Naive B cell (primary cell): ENCODE results near the gene RANBP6. TPM values are rescaled to one million over a fixed set of nuclear protein-coding genes. Genes with fewer than 3 reads are reported as not detected.
A peak's percentile ranks its signal among the peaks of the same experiment; 100 is the strongest.

Source experiments
- ATAC-seq, 2 donors: fragments of 150-1000 bp; cut with Tn5 transposase; 2 replicates each; pipeline ENCODE4 v1.10.0; 2021; ENCODE audit warnings: low read depth in 2 of 2, mild to moderate bottlenecking in 2 of 2, moderate library complexity in 2 of 2
- DNase-seq: peaks from one replicate; pipeline ENCODE4 v3.0.0; 2022
- H3K27ac Mint-ChIP-seq, 6 donors: one replicate each; pipeline ENCODE4 v1.8.0; 2020 to 2022; ENCODE audit warnings: mild to moderate bottlenecking in 6 of 6, mixed read lengths in 6 of 6, moderate library complexity in 5 of 6, inconsistent platforms in 2 of 6
- H3K27me3 Mint-ChIP-seq, 3 donors: one replicate each; pipeline ENCODE4 v1.8.0; 2021 to 2022; ENCODE audit warnings: mixed read lengths in 3 of 3, mild to moderate bottlenecking in 1 of 3
- H3K36me3 Mint-ChIP-seq, 2 donors: one replicate each; pipeline ENCODE4 v1.8.0; 2020 to 2022; ENCODE audit warnings: mixed read lengths in 2 of 2, inconsistent platforms in 1 of 2, mild to moderate bottlenecking in 1 of 2
- H3K4me1 Mint-ChIP-seq, 3 donors: one replicate each; pipeline ENCODE4 v1.8.0; 2020 to 2022; ENCODE audit warnings: mixed read lengths in 3 of 3, inconsistent platforms in 1 of 3, mild to moderate bottlenecking in 1 of 3, moderate library complexity in 1 of 3
- H3K4me3 Mint-ChIP-seq, 8 donors: one replicate each; pipeline ENCODE4 v1.8.0; 2020 to 2022; ENCODE audit warnings: mild to moderate bottlenecking in 8 of 8, mixed read lengths in 8 of 8, moderate library complexity in 8 of 8, inconsistent platforms in 2 of 8
- H3K9me3 Mint-ChIP-seq, 7 donors: one replicate each; pipeline ENCODE4 v1.8.0; 2020 to 2022; ENCODE audit warnings: mixed read lengths in 7 of 7, mild to moderate bottlenecking in 5 of 7, inconsistent platforms in 2 of 7, moderate library complexity in 1 of 7
- polyA plus RNA-seq, 6 donors: library from polyadenylated mRNA; unstranded; fragments of 300-500 nt; fragmentation: Illumina TruSeq; gene quantifications; one replicate each; pipeline ENCODE4 v1.2.3, GENCODE V29; 2021; ENCODE audit warnings: low read depth in 6 of 6

RANBP6 gene
- polyA plus RNA-seq, 6 donors from 2014 or later, result 16.4 to 22.8 (median 20.4) TPM

DNA sequence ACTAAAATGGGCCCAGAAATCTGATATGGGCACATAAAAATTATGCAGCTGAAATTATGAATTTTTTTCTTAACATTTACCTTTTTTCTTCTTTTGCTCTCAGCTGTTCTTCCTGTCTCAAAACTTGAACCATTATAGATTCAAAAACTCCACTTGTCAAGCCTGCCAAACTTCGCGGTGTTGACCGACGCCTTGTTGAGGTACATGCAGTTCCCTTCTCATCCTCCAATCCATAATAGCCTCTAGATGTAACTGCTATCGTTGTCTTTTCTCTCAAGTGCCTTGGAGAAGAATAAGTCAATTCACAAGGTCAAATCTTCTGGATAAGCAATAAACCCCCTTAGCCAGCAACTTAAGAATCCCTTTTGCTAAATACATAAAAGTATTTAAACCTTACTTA lies 27.2 kb downstream of the RANBP6 start:
- Mint-ChIP-seq H3K4me3 (no peak overlapping the region), H3K4me1 (peaks cover 9 to 23% (median 10%) of the 10 kb centered on the region in 3 donors), H3K36me3 (peaks cover 14 to 16% of the 10 kb centered on the region in 2 donors), H3K27me3 (no peaks in the 10 kb centered on the region), H3K9me3 (peaks cover 0 to 2% (median 0%) of the 10 kb centered on the region in 7 donors), H3K27ac (peak overlapping the region in 2 of 6 donors; percentile 75 to 85)
- no peak for DNase-seq
- ATAC-seq, result no peak

DNA sequence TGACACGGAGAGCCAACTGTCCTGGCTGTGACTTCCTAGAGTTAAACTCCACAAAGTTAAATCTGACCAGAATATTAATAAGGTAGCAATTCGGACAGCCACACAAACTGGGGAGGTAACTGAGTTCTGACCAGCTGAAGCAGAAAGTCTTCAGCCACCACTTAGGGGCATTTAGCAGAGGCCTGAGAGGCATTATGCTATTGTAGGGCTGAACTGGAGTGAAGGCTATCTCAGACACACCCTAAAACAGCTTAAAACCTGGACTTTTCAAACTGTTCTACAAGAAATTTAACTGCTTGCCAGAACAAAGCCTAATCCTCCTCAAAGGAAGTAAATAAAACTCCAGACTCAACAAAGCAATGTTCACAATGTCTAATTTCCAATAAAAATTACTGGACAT lies 32.4 kb downstream of the RANBP6 start:
- Mint-ChIP-seq H3K4me1 (peaks cover 0 to 18% (median 4%) of the 10 kb centered on the region in 3 donors), H3K27me3 (no peaks in the 10 kb centered on the region), H3K27ac (peak overlapping the region in 1 of 6 donors; percentile 79), H3K4me3 (no peak overlapping the region), H3K36me3 (peaks cover 10 to 14% of the 10 kb centered on the region in 2 donors), H3K9me3 (peaks cover 0 to 2% (median 0%) of the 10 kb centered on the region in 7 donors)
- DNase-seq (no peak), ATAC-seq (no peak)

GRCh38 chr9:5982317-5982716 lies 33.1 kb downstream of the RANBP6 start:
- Mint-ChIP-seq H3K36me3 (peaks cover 8 to 9% of the 10 kb centered on the region in 2 donors), H3K4me3 (no peak overlapping the region)

DNA sequence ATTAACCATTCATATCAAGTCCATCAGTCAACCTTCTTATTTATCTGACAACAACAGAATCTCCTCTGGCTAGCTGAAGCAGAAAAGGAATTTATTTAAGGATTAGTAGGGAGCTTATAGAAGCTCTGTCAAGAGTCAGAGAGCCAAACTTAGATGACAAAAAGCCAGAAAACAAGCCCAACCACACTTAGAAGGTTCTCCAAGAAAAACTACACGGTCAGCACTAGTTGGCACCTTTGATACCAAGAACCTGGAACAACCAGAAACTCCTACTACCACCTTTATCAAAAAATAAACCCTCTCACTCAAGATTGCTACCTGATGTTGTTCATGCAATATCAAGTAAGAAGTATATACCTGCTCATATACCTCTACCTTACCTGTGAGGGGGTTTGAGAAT lies 36.9 kb downstream of the RANBP6 start:
- H3K36me3 Mint-ChIP-seq, result peaks cover 7 to 25% of the 10 kb centered on the region in 2 donors
- peaks cover 17 to 27% (median 23%) of the 10 kb centered on the region in 3 donors for H3K4me1 Mint-ChIP-seq
- H3K4me3 Mint-ChIP-seq, result no peak overlapping the region
- no peaks in the 10 kb centered on the region for H3K27me3 Mint-ChIP-seq
- H3K9me3 Mint-ChIP-seq, result no peaks in the 10 kb centered on the region
- no peak for ATAC-seq
- peak overlapping the region in 1 of 6 donors; percentile 57 for H3K27ac Mint-ChIP-seq
- DNase-seq, result no peak

More at GRCh38 chr9:5982317-5982716, 33.1 kb downstream of the RANBP6 start:
- H3K9me3 Mint-ChIP-seq, result peaks cover 0 to 2% (median 0%) of the 10 kb centered on the region in 7 donors
- H3K27me3 Mint-ChIP-seq, result no peaks in the 10 kb centered on the region
- H3K4me1 Mint-ChIP-seq, result peaks cover 4 to 16% (median 4%) of the 10 kb centered on the region in 3 donors
- peak overlapping the region in 1 of 6 donors; percentile 44 for H3K27ac Mint-ChIP-seq
- DNase-seq (no peak), ATAC-seq (no peak)

GRCh38 chr9:5976674-5977397 lies 38.6 kb downstream of the RANBP6 start:
- peaks cover 12 to 27% of the 10 kb centered on the region in 2 donors for H3K36me3 Mint-ChIP-seq
- peak overlapping the region in 1 of 8 donors; percentile 30 for H3K4me3 Mint-ChIP-seq
- H3K27me3 Mint-ChIP-seq, result no peaks in the 10 kb centered on the region
- ATAC-seq (peak; percentile 56 to 62), DNase-seq (peak; percentile 5)
- H3K4me1 Mint-ChIP-seq, result peaks cover 20 to 33% (median 23%) of the 10 kb centered on the region in 3 donors
- no peaks in the 10 kb centered on the region for H3K9me3 Mint-ChIP-seq
- H3K27ac Mint-ChIP-seq, result peak overlapping the region; percentile 41 to 95 (median 88)

DNA sequence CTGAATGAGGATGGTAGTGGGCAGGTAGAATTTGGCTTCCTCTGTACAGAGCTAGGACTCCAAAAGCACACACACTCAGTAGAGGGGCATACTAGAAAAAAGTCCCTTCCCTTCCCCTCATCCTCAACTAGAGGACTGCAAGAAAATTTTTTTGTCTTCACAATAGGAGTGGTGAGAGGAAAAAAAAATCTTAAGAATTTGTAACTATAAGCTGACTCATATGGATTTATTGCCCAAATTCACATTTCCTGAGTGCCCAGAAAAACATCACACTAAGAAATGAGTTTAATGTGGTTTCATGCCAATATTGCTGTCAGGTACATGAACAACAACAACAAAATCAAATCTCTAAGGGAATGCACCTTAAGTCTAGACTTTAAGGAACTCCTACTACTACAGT lies 43.7 kb downstream of the RANBP6 start:
- H3K27me3 Mint-ChIP-seq, result no peaks in the 10 kb centered on the region
- H3K4me1 Mint-ChIP-seq, result peaks cover 10 to 23% (median 17%) of the 10 kb centered on the region in 3 donors
- no peak overlapping the region for H3K4me3 Mint-ChIP-seq
- H3K27ac Mint-ChIP-seq, result no peak overlapping the region
- ATAC-seq, result no peak
- no peaks in the 10 kb centered on the region for H3K9me3 Mint-ChIP-seq
- no peak for DNase-seq
- peaks cover 23 to 40% of the 10 kb centered on the region in 2 donors for H3K36me3 Mint-ChIP-seq

Other genes starting within 250 kb of the RANBP6 start
- gene ERMP1, start 182.5 kb downstream of the RANBP6 start, polyA plus RNA-seq, result 1 to 10 TPM; 3.0 to 6.4 (median 4.2) TPM
- gene MLANA, start 124.7 kb downstream of the RANBP6 start, polyA plus RNA-seq, result under 1 TPM in 3 of 6 donors, not detected in 3; 0.15 to 0.45 (median 0.16) TPM
- gene IL33, start 200.2 kb upstream of the RANBP6 start, polyA plus RNA-seq, result not detected